HG03457 (cell line): ENCODE measurements around the gene THAP8.
A peak's percentile ranks its signal among the peaks of the same experiment; 100 is the strongest.

Experiments used
- ATAC-seq: cut with Tn5 transposase; IDR thresholded peaks from one replicate; pipeline ENCODE4 v1.9.1; 2021; ENCODE audit warnings: moderate number of reproducible peaks; ENCODE audit not compliant: unreplicated experiment

Gene THAP8, protein sequence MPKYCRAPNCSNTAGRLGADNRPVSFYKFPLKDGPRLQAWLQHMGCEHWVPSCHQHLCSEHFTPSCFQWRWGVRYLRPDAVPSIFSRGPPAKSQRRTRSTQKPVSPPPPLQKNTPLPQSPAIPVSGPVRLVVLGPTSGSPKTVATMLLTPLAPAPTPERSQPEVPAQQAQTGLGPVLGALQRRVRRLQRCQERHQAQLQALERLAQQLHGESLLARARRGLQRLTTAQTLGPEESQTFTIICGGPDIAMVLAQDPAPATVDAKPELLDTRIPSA

GRCh38 chr19:36054119-36054732, at the start of gene THAP8:
Gene THAP8, minus strand, starts transcription at chr19:36054285. Its CDS starts 68 bp downstream, at chr19:36054217.
- ATAC-seq: peak; percentile 67

- ATAC-seq: no peak
These were observed 49.0 kb upstream of the THAP8 start for GRCh38 chr19:36103040-36103626.

DNA sequence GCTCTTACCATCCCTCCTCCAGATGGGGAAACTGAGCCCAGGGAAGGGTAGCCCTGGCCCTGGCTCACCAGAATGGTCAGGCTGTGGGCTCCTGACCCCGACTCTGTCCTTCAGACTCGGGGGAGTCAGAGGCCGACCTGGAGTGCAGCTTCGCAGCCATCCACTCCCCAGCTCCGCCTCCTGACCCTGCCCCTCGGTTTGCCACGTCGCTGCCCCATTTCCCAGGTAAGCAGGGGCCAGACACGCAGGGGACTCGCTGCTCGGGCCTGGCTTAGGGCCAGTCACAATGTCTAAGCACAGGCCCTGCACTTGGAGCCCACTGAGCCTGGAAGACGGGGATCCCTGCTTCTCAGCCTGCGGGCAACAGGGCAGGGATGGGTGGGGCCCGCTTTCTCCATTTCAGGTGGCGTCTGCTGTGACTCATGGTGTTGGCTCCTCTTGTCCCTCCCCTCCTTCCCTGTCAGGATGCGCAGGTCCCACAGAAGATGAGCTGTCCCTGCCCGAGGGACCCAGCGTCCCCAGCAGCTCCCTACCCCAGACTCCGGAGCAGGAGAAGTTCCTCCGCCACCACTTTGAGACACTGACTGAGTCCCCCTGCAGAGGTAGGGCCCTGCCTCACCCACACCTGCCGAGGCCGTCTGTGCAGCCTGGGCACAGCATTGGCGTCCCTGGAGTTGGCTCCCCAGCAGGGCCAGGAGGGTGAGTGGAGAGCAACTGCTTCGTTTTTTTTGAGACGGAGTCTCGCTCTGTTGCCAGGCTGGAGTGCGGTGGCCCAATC, 47.7 kb upstream of the THAP8 start:
- no peak for ATAC-seq

- no peak for ATAC-seq
These were observed 46.4 kb upstream of the THAP8 start for GRCh38 chr19:36100476-36100875.

GRCh38 chr19:36099166-36099785, 45.2 kb upstream of the THAP8 start:
- ATAC-seq: no peak

- ATAC-seq: no peak
These were observed 43.0 kb upstream of the THAP8 start for GRCh38 chr19:36097036-36097435.

GRCh38 chr19:36093687-36094086, 39.6 kb upstream of the THAP8 start:
- ATAC-seq: no peak

DNA sequence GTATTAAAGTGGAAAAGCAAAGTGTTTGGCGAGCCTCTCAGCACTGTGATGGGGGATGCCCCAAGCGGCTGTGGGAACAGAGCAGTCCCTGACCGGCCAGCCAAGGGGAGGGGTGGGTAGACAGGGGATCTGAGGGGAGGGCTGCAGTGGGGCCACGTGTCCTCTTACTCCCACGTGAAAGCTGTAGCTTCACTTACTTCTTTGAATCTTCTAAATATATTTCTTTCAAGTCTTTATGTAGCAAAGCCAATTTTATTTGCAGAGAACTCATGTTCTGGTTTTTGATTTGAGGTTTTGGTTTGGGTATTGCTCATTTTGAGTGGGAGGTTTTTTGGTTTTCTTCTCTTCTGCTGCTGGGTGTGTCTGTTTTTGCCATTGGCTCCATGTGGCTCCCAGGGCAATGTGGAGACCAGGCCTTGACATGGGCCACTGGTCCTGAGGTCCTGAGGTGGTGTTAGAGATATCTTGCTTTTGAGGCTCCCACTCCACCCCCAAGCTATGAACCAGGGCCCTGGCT, 39.1 kb upstream of the THAP8 start:
- ATAC-seq: no peak

DNA sequence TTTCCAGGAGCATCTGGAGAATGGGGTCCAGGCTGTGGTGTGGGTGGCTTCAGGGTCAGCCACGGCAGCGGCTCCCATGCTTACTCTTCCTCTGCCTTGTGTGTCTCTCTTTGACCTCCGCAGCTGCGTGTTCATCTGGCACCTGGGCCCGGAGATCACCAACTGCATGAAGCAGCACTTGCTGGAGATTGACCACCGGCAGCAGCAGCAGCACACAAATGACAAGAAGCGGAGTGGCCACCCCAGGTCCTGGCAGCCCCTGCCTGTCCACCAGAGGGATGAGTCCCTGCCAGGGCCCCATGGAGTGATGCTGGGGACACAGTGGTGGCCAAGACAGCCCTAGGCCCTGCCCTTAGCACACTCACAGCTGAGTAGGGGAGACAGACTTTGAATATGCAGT, 38.5 kb upstream of the THAP8 start:
- no peak for ATAC-seq

GRCh38 chr19:36090910-36091695, 37.0 kb upstream of the THAP8 start:
- no peak for ATAC-seq

DNA sequence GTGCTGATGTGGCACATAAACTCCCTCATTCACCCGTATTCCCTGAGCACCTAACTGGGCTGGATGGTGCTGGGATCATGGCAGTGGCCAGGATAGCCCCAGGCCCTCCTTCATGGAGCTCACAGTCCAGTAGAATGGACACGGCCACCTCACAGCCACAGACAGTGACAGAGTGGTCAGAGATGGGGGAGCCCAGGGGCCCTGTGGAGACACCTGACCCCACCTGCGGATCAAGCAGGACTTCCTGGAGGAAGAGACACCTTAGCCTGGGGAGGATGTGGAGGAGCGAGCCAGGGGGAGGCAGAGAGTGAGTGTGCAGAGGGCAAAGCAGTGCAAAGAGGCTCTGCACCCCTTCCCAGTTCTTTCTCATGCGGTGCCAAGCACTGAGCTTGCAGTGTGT, 35.8 kb upstream of the THAP8 start:
- ATAC-seq: no peak

DNA sequence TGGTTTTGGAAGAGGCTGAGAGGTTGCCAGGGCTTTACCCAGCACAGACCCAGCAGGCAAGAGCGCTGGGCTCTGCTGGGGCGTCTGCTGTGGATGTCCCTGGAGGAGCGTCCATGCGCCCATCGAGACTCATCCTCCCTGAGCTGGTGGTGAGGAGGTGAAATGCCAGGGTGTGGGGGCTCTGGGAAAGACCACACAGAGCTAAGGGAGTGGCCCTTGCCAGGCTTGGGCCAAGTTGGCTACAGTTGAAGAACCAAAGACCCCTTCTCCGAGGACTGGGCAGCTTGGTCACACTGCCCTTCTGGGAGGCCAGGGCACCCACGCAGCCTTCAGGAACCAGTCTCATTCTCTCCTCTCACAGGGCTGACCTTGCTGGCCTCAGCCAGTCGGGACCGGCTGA, 32.2 kb upstream of the THAP8 start:
- ATAC-seq: no peak

- ATAC-seq: no peak
These were observed 30.3 kb upstream of the THAP8 start for GRCh38 chr19:36084231-36085009.

DNA sequence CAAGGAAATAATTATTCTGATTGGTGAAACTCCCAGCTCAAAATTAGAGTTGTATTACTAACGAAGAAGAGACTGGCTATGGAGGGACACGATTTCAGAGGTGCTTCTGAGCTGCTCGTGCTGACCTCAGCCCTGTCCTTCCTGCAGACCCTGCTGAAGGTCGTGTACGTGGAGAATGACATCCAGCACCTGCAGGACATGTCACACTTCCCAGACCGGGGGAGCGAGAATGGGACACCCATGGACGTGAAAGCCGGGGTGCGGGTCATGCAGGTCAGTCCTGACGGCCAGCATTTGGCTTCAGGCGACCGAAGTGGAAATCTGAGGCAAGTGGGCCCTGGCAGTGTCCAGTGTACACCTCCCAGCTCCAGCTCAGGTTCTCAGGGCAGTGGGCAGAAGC, 28.8 kb upstream of the THAP8 start:
- no peak for ATAC-seq

- ATAC-seq: no peak
These were observed 27.8 kb upstream of the THAP8 start for GRCh38 chr19:36081894-36082293.

DNA sequence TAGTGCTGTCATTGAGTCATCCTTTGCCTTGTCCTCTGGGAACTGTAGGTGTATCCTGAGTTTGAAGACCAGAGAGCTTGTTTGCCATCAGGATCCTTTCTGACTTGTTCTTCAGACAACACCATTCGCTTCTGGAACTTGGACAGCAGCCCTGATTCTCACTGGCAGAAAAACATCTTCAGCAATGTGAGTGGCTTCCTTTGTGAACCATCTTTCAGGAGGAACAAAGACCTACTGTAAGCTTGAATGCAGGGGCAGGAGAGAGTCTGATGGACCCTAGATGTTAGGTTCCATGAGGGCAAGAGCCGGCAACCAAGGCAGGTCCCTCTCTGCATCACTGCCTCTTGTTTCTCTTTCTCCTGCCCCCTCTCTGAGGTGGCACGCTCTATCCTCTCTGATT, 27.3 kb upstream of the THAP8 start:
- no peak for ATAC-seq

DNA sequence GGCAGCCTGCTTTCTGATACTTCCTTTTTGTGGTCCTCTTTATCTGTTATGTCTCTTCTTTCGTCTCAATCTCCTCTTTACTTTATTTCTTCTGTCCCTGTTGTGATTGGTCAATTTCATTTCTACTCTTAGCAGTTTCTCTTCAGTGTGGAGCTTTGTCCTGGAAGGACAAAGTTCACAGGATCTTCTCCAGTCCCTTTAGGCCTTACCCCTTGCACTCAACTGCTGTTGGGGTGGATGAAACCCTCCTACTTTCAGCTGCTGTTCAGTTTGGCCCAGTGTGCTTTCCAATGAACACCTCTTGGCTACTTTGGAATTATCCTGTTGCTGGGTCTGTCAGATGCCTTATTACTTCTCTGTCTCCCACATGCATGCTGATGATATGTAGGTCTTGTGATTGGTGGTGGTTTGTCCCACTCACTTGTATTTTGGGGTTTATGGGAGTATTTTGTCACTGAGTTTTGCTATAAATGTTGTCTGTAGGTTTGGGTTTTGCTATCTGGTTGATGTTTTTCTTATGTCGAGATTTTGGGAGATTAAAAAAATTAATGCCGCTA, 25.4 kb upstream of the THAP8 start:
- no peak for ATAC-seq

GRCh38 chr19:36073121-36073876, 19.2 kb upstream of the THAP8 start:
- no peak for ATAC-seq
